Fibroblast of lung (primary cell): ENCODE measurements around the gene CAPN10. TPM values are rescaled to one million over a fixed set of nuclear protein-coding genes. Genes with fewer than 3 reads are reported as not detected.

ENCODE experiments used
- DNase-seq, 2 donors: peaks; one replicate each; pipeline versions ENCODE4 v3.0.0 to v3.0.0-alpha.2; 2010; ENCODE audit warnings: low read depth in 2 of 2
- H2AFZ ChIP-seq: 2 replicates; pipeline ENCODE4 v1.5.1; 2012; ENCODE audit warnings: low read length, control low read depth, inconsistent platforms
- H3K27ac ChIP-seq: 2 replicates; pipeline ENCODE4 v1.5.1; 2011; ENCODE audit warnings: low read length, control low read depth; ENCODE audit not compliant: insufficient read depth
- H3K27me3 ChIP-seq: 2 replicates; pipeline ENCODE4 v1.5.1; 2011; ENCODE audit warnings: mild to moderate bottlenecking, low read length; ENCODE audit not compliant: control insufficient read depth, insufficient read depth
- H3K36me3 ChIP-seq: 2 replicates; pipeline ENCODE4 v1.5.1; 2011; ENCODE audit warnings: low read length; ENCODE audit not compliant: control insufficient read depth, insufficient read depth
- H3K4me1 ChIP-seq: 2 replicates; pipeline ENCODE4 v1.5.1; 2011; ENCODE audit warnings: low read length; ENCODE audit not compliant: control insufficient read depth, insufficient read depth; ENCODE audit errors: extremely low read depth
- H3K4me2 ChIP-seq: 2 replicates; pipeline ENCODE4 v1.5.1; 2011; ENCODE audit warnings: low read length, control low read depth; ENCODE audit not compliant: insufficient read depth; ENCODE audit errors: extremely low read depth
- H3K4me3 ChIP-seq, 4 experiments: fragments of 200-600 bp in 1 of 4; sonication (generic) in 1 of 4; replicated peaks in 1 of 4; 2 replicates each; pipeline ENCODE4 v1.5.1; 2011 to 2016; ENCODE audit warnings: low read length in 4 of 4, low read depth in 3 of 4, mild to moderate bottlenecking in 3 of 4, control low read depth in 2 of 4, inconsistent platforms in 1 of 4, mixed read lengths in 1 of 4; ENCODE audit not compliant: insufficient read depth in 1 of 4; ENCODE audit errors: control extremely low read depth in 1 of 4
- H3K79me2 ChIP-seq: 2 replicates; pipeline ENCODE4 v1.5.1; 2012; ENCODE audit warnings: mild to moderate bottlenecking, low read length, inconsistent platforms; ENCODE audit not compliant: control insufficient read depth, insufficient read depth
- H3K9ac ChIP-seq: 2 replicates; pipeline ENCODE4 v1.5.1; 2011; ENCODE audit warnings: mild to moderate bottlenecking, low read length, control low read depth; ENCODE audit not compliant: insufficient read depth
- H3K9me3 ChIP-seq: 2 replicates; pipeline ENCODE4 v1.5.1; 2012; ENCODE audit warnings: low read depth, low read length; ENCODE audit not compliant: control insufficient read depth, insufficient read depth
- H4K20me1 ChIP-seq: 2 replicates; pipeline ENCODE4 v1.5.1; 2011; ENCODE audit warnings: low read length; ENCODE audit not compliant: control insufficient read depth, insufficient read depth; ENCODE audit errors: extremely low read depth
- CTCF ChIP-seq, 2 donors: IDR thresholded peaks in 1 of 2; conservative IDR thresholded peaks in 1 of 2; 1 replicate in 1 of 2; 2 replicates in 1 of 2; pipeline ENCODE4 v1.5.1; 2011 to 2012; ENCODE audit warnings: low read length in 2 of 2, control low read depth in 1 of 2, inconsistent platforms in 1 of 2, low read depth in 1 of 2, mild to moderate bottlenecking in 1 of 2
- EZH2 ChIP-seq: IDR thresholded peaks from 2 replicates; pipeline ENCODE4 v1.5.1; 2012; ENCODE audit warnings: low read length, control low read depth, mild to moderate bottlenecking; ENCODE audit errors: missing control alignments
- polyA plus RNA-seq, 2 donors: library from polyadenylated mRNA; depleted of rRNA in 1 of 2; stranded (reverse) in 1 of 2; unstranded in 1 of 2; fragments of >200 nt; gene quantifications; 2 replicates each; pipeline ENCODE4 v1.2.1, GENCODE V29; 2011 to 2012; ENCODE audit warnings: missing spikeins in 1 of 2
- total RNA-seq: library from RNA; depleted of rRNA; stranded (reverse); fragments of >200 nt; gene quantifications from 2 replicates; pipeline ENCODE4 v1.2.1, GENCODE V29; 2014

CAPN10 gene
- total and polyA plus RNA-seq, 2 donors (not counting 1 experiment from before 2014, with no cell fraction given) = 3.6 to 23.0 TPM

GRCh38 chr2:240556553-240557100, 29.9 kb upstream of the CAPN10 start:
- Histone ChIP-seq H4K20me1 (no peaks in the 10 kb centered on the region), H3K9ac (no peak overlapping the region), H3K4me2 (no peak overlapping the region), H3K27me3 (no peaks in the 10 kb centered on the region), H3K79me2 (peaks cover 6% of the 10 kb centered on the region), H3K27ac (no peak overlapping the region), H2AFZ (no peak overlapping the region), H3K36me3 (no peaks in the 10 kb centered on the region), H3K4me3 (no peak overlapping the region), H3K4me1 (peaks cover 5% of the 10 kb centered on the region), H3K9me3 (no peaks in the 10 kb centered on the region)
- TF ChIP-seq CTCF (conservative IDR thresholded peaks at IDR 0.05 in 1 of 2, IDR thresholded peaks at IDR 0.05 in 1 of 2; ENCODE audit: low read depth in 1 of 2, low read length in 2 of 2) = peak in 1 of 2 donors; percentile 60
- TF ChIP-seq EZH2 = no peak
- peak; percentile 34 to 39 for DNase-seq

GRCh38 chr2:240557101-240557751, 29.3 kb upstream of the CAPN10 start:
- TF ChIP-seq EZH2 = no peak
- no peak for TF ChIP-seq CTCF (conservative IDR thresholded peaks at IDR 0.05 in 1 of 2, IDR thresholded peaks at IDR 0.05 in 1 of 2; ENCODE audit: low read depth in 1 of 2, low read length in 2 of 2)

GRCh38 chr2:240557808-240558207, 28.7 kb upstream of the CAPN10 start, which contains the start of gene ANKMY1:
Gene ANKMY1, minus strand, starts transcription at chr2:240557988. Its CDS starts 653 bp downstream, at chr2:240557335.
- peak within 1 kb of the TSS; percentile 81 for H3K4me2 ChIP-seq
- peaks cover 6% of the 10 kb centered on the region for H3K79me2 ChIP-seq
- H3K27me3 ChIP-seq = no peaks in the 10 kb centered on the region
- no peaks in the 10 kb centered on the region for H4K20me1 ChIP-seq
- H3K4me3 ChIP-seq = peak within 1 kb of the TSS in 3 of 4 experiments; percentile 15 to 53 (median 27)
- no peak within 1 kb of the TSS for H3K27ac ChIP-seq
- no peaks in the 10 kb centered on the region for H3K9me3 ChIP-seq
- peak; percentile 59 to 74 for DNase-seq
- peaks cover 5% of the 10 kb centered on the region for H3K4me1 ChIP-seq
- H2AFZ ChIP-seq = no peak within 1 kb of the TSS
- no peaks in the 10 kb centered on the region for H3K36me3 ChIP-seq
- TF ChIP-seq EZH2 (no peak), CTCF (conservative IDR thresholded peaks at IDR 0.05 in 1 of 2, IDR thresholded peaks at IDR 0.05 in 1 of 2; ENCODE audit: low read depth in 1 of 2, low read length in 2 of 2) (no peak)
- peak within 1 kb of the TSS; percentile 51 for H3K9ac ChIP-seq

More at GRCh38 chr2:240557101-240557751, 29.3 kb upstream of the CAPN10 start:
- no peaks in the 10 kb centered on the region for H3K9me3 ChIP-seq
- peak overlapping the region; percentile 81 for H3K4me2 ChIP-seq
- H3K4me1 ChIP-seq = peaks cover 5% of the 10 kb centered on the region
- no peak for DNase-seq
- H3K79me2 ChIP-seq = peaks cover 6% of the 10 kb centered on the region
- peak overlapping the region; percentile 51 for H3K9ac ChIP-seq
- no peak overlapping the region for H2AFZ ChIP-seq
- H3K27ac ChIP-seq = no peak overlapping the region
- H3K36me3 ChIP-seq = no peaks in the 10 kb centered on the region
- peak overlapping the region in 2 of 4 experiments; percentile 27 to 53 for H3K4me3 ChIP-seq
- no peaks in the 10 kb centered on the region for H3K27me3 ChIP-seq
- no peaks in the 10 kb centered on the region for H4K20me1 ChIP-seq
